Ureter (tissue), 1 donor: ENCODE data around the gene SPSB3. TPM values are rescaled to one million over a fixed set of nuclear protein-coding genes. Genes with fewer than 3 reads are reported as not detected.
"Not testable (repeated sequence)": the region's sequence is repeated elsewhere in the genome, so short reads cannot be mapped to it uniquely, and the experiment has no call there.

Experiments used
- DNase-seq: peaks from one replicate; pipeline ENCODE4 v3.0.0-alpha.2; 2020; ENCODE audit warnings: low spot score
- total RNA-seq: library from RNA; stranded (reverse); gene quantifications from one replicate; pipeline ENCODE4 v1.2.4, GENCODE V29; 2023
- donor health status: DM: yes; HTN: yes; CAD: no.

SPSB3 gene
- total RNA-seq, 1 donor from 2014 or later: 39.2 TPM

- no peak for DNase-seq
Observed at GRCh38 chr16:1741553-1742165, 40.7 kb downstream of the SPSB3 start.

DNA sequence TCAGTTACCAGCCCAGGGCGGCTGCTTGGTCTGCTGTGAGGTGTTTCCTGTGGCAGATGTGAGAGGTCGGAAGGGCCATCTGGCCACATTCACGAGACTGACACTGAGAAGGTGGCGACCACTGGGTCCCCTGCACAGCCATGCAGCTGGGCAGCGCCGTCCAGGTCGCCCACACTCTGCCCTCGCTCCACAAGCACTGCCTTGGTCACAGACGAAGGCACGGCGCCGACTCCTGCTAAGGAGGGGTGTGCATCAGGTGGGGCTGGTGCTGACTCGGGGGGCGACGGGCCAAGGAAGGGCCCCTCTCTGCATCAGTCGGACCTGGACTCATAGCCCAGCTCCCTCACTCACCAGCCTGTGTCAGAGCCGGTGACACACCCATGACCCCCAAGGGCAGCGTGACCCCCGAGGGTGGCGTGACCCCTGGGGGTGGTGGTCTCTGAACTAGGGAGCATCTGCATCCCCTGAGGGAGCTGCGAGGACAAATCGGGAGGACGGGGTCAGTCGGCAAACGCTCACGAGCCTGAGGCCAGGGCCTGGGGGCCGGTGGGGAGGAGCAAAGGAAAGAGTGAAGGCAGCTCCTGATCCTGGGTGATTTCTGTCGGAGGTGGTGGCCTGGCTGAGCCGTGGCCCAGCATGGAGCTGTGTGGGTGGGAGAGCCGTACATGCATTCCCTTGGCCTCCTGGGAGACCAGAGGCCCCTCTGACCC, 41.4 kb downstream of the SPSB3 start:
- DNase-seq: no peak

DNA sequence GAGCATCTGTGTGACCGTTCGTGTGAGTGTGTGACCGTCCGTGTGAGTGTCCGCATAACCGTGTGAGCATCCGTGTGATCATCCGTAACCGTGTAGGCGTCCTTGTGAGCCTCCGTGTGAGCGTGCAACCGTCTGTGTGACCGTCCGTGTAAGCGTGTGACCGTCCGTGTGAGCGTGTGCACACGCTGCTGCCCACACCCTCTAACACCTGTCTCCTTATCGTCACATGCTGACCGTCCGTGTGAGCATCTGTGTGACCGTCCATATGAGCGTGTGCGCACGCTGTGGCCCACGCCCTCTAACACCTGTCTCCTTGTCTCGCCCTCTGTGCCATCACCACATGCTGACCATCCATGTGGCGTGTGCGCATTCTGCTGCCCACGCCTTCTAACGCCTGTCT, 42.1 kb downstream of the SPSB3 start:
- no peak for DNase-seq

DNA sequence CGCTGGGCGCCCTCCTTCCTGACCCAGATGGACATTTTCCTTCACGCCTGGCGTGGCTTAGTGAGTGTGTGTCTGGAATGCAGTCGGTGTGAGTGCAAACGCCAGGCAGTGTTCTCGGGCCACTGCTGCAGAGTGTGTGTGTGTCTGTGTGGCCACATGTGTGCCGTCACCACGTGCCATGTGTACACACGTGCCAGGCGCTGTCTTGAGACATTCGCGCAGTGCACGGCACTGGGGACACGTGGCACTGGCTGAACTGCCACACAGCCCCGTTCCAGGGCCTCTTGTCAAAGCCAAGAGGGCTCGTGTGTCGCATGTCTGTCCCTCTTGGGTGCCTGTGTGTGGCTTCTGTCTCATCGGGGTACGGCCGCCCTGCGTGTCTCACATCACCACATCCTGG, 47.6 kb downstream of the SPSB3 start:
- no peak for DNase-seq

DNA sequence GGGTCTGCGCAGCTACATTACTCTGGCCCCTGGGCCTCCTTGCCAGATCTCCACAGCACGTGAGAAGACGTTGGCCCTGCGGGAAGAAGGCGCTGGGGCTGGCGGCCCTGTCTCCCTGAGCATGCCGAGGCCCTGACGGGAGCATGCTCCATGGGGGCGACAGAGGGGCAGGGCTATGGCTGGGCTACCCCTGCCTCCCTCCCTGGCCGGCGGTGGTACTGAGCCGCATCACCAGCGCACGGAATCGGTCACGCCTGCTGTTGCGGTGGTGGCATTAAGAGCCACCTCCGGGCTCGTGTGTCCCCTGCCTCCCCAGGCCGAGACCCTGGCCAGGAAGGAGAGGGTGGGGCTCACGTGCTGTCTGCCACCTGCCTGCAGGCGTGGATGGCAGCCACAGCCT, 48.2 kb downstream of the SPSB3 start:
- no peak for DNase-seq

DNA sequence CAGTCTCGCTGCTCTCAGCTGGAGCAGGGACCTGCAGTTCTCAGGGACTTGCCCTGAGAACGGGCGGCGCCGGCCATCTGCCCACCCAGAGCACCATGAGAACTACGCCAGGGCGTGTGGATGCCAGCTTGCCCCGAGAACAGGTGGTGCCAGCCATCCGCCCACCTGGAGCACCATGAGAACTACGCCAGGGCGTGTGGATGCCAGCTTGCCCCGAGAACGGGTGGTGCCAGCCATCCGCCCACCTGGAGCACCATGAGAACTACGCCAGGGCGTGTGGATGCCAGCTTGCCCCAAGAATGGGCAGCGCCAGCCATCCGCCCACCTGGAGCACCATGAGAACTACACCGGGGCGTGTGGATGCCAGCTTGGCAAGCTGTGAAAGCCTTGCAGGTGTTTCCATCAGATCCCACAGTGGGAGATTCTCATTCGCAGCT, 49.8 kb downstream of the SPSB3 start:
- not testable (repeated sequence) for DNase-seq

GRCh38 chr16:1732071-1732470, 50.3 kb downstream of the SPSB3 start:
- no peak for DNase-seq

DNA sequence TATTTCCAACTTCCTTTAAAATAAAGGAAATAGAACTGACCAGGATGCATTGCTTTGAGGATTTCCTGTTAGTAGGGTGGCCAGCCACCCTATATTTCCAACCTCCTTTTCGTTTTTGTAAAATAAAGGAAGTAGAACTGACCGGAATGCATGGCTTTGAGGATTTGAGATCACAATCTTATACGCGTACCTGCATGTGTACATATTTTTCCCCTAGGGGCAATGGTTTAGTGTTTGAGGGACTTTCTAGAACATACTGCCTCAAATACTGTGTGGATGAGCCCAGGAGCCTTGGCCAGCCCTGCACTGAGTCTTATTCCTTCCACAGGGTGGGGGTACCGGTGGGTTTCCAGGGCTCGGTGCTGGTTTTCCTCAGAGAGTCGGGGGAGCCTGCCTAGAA, 50.8 kb downstream of the SPSB3 start:
- no peak for DNase-seq

GRCh38 chr16:1731073-1731472, 51.3 kb downstream of the SPSB3 start:
- no peak for DNase-seq

DNA sequence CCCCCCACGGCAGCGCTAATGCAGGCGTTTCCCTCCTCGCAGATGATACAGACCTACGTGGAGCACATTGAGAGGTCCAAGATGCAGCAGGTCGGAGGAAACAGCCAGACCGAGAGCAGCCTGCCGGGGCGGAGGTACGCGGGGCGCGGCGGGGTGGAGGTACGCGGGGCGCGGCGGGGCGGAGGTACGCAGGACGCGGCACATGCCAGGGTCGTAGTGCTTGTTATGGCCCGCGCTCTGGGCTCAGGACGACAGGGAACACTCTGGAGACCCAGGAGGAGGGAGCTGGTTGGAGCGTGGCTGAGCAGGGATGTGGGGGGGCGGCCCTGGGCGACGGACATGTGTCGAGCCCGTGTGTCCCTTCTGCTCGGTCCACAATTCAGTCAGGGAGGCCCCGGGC, 52.9 kb downstream of the SPSB3 start:
- DNase-seq: no peak

DNA sequence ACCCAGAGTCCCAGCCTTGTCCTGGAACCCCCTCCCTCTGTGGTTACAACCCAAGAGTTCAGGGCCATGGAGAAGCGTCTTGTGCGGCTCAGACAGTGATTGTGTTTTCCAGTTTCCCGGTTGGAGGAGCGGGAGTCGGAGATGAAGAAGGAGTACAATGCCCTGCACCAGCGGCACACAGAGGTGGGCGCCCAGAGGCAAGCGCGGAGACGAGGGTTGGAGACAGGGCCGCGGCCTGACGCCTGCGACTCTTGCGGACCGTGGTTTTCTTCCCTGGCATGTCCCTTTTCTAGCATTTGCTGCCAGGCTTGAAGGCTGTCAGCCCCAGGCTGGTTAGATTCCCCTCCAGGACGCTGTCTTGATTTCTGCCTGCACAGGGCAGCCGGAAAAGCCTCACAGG, 53.3 kb downstream of the SPSB3 start:
- DNase-seq: no peak

DNA sequence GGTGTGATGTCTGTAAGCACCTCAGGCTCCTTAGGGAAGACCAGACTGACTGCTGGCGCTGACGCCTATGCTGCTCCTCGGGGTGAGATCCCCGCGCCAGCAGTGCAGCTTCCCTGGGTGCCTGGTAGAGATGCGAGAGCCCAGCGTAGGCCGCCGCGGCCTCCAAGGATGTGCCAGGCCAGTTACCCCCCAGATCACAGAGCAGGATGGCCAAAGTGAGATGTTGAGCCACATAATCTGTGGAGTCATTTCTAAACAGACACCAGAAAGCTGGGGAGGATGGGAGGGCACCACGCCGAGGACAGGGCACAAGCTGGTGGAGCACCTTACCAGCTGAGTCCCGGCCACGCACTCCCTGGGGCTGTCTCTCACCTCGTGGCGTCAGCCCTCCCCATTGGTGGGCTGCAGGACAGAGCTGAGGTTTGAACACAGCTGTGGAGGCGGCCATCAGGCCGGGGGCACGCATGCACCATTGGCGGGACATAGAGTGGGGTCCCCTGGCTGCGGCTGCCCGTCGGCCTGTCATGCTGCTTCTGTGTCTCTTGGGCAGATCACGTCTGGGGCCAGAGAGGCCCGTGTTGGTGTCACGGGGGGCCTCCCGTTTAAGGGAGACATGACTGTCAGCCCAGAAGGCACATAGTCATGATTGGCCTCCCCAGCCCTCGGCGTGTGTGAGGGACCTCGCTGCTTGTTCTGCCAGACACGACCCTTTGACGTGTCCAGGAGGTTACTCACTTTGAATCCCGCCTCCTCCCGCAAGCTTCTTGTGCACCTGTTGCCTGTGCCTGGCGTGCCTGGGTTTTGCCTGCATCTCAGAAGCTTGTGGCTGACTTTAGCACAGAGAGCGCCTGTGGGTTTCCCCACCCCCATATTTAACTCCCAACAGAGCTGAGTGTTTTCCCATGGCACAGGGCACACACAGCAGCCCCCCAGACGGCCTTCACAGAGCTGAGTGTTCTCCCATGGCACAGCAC, 54.4 kb downstream of the SPSB3 start:
- no peak for DNase-seq

Other genes starting within 250 kb of the SPSB3 start
- 32.8 TPM for gene TMEM204, start 248.9 kb downstream of the SPSB3 start, total RNA-seq
- 35.1 TPM for gene IFT140, start 170.5 kb downstream of the SPSB3 start, total RNA-seq
- gene CRAMP1, start 170.2 kb downstream of the SPSB3 start, total RNA-seq: 31.4 TPM
- 108 TPM for gene JPT2, start 104.3 kb downstream of the SPSB3 start, total RNA-seq
- gene MAPK8IP3, start 76.4 kb downstream of the SPSB3 start, total RNA-seq: 112 TPM
- 79.7 TPM for gene NME3, start 11.0 kb downstream of the SPSB3 start, total RNA-seq
- 49.7 TPM for gene EME2, start 9.8 kb downstream of the SPSB3 start, total RNA-seq
- gene MRPS34, start 9.4 kb downstream of the SPSB3 start, total RNA-seq: 78.6 TPM
- 48.9 TPM for gene NUBP2, start 389 bp upstream of the SPSB3 start, total RNA-seq
- not detected for gene IGFALS, start 11.1 kb upstream of the SPSB3 start, total RNA-seq
- 37.5 TPM for gene HAGH, start 44.3 kb upstream of the SPSB3 start, total RNA-seq
- gene FAHD1, start 44.6 kb upstream of the SPSB3 start, total RNA-seq: 29.3 TPM
- gene MEIOB, start 89.6 kb upstream of the SPSB3 start, total RNA-seq: not detected
- gene HS3ST6, start 135.8 kb upstream of the SPSB3 start, total RNA-seq: 12.9 TPM
- 27.2 TPM for gene MSRB1, start 160.6 kb upstream of the SPSB3 start, total RNA-seq
- not detected for gene RPL3L, start 172.1 kb upstream of the SPSB3 start, total RNA-seq
- 97.5 TPM for gene NDUFB10, start 177.0 kb upstream of the SPSB3 start, total RNA-seq
- 2,737 TPM for gene RPS2, start 182.3 kb upstream of the SPSB3 start, total RNA-seq
- not detected for gene RNF151, start 184.3 kb upstream of the SPSB3 start, total RNA-seq
- 37.0 TPM for gene TBL3, start 189.5 kb upstream of the SPSB3 start, total RNA-seq
- 0.65 TPM for gene NOXO1, start 198.9 kb upstream of the SPSB3 start, total RNA-seq
- 16.5 TPM for gene GFER, start 201.6 kb upstream of the SPSB3 start, total RNA-seq
- 0.86 TPM for gene SYNGR3, start 207.4 kb upstream of the SPSB3 start, total RNA-seq
- 46.4 TPM for gene ZNF598, start 227.2 kb upstream of the SPSB3 start, total RNA-seq
- not detected for gene NPW, start 237.2 kb upstream of the SPSB3 start, total RNA-seq
- 106 TPM for gene NHERF2, start 244.3 kb upstream of the SPSB3 start, total RNA-seq